Measurements from ENCODE around the gene GAPT.

- TF ChIP-seq EP300 (conservative IDR thresholded peaks at IDR 0.05; ENCODE audit: poor library complexity, severe bottlenecking) = no peak
- no peak for TF ChIP-seq CTCF (IDR thresholded peaks at IDR 0.05; ENCODE audit: poor library complexity, severe bottlenecking)
Measured at GRCh38 chr5:58455480-58455879, 35.8 kb upstream of the GAPT start.

Data from neural cell (in vitro differentiated cells).